Spinal cord (tissue), 10 donors: Measurements from ENCODE around the gene FAM240A. TPM values are rescaled to one million over a fixed set of nuclear protein-coding genes. Genes with fewer than 3 reads are reported as not detected.

Experiments used
- DNase-seq, 6 donors: peaks; one replicate each; pipeline versions ENCODE4 v3.0.0 to v3.0.0-alpha.2; 2013 to 2015; ENCODE audit warnings: low spot score in 6 of 6, low read depth in 4 of 6
- H3K27ac ChIP-seq: one replicate; pipeline ENCODE4 v1.5.1; 2013; ENCODE audit warnings: low read depth, low read length, control low read depth
- H3K27me3 ChIP-seq: one replicate; pipeline ENCODE4 v1.6.1; 2013; ENCODE audit warnings: low read length; ENCODE audit not compliant: control insufficient read depth, insufficient read depth
- H3K36me3 ChIP-seq: one replicate; pipeline ENCODE4 v1.6.1; 2013; ENCODE audit warnings: low read length; ENCODE audit not compliant: control insufficient read depth, insufficient read depth
- H3K4me1 ChIP-seq: one replicate; pipeline ENCODE4 v1.6.1; 2013; ENCODE audit warnings: low read length; ENCODE audit not compliant: control insufficient read depth, insufficient read depth
- H3K4me3 ChIP-seq: one replicate; pipeline ENCODE4 v1.5.1; 2013; ENCODE audit warnings: low read depth, low read length, control low read depth
- H3K9me3 ChIP-seq: one replicate; pipeline ENCODE4 v1.6.1; 2013; ENCODE audit warnings: low read length; ENCODE audit not compliant: control insufficient read depth, insufficient read depth
- WGBS: methylation state at CpG from one replicate; pipeline ENCODE4 v1.1.5; 2013; ENCODE audit warnings: missing lambda C conversion rate; ENCODE audit not compliant: insufficient coverage; 5-methylcytosine and 5-hydroxymethylcytosine counted together
- polyA plus RNA-seq, 2 donors: library from polyadenylated mRNA; unstranded; fragments of 120-200 nt; gene quantifications; one replicate each; pipeline ENCODE4 v1.2.1, GENCODE V29; 2013; ENCODE audit not compliant: insufficient read length in 2 of 2
- small RNA-seq: library from RNA; depleted of rRNA; stranded (forward); fragments of <200 nt; gene quantifications from one replicate; pipeline ENCODE3, GENCODE V24; 2014; ENCODE audit warnings: low replicate concordance
- total RNA-seq, 2 donors: library from RNA; depleted of rRNA in 1 of 2; stranded (reverse); fragments of 120-200 nt in 1 of 2; fragments of >200 nt in 1 of 2; gene quantifications; one replicate each; pipeline versions ENCODE4 v1.2.3 to v1.2.4, GENCODE V29; 2013 to 2014
- donor health status: healthy.

Gene FAM240A
- total and polyA plus RNA-seq, 4 donors: not detected

- Histone ChIP-seq H3K27me3 (no peaks in the 10 kb centered on the region), H3K9me3 (no peaks in the 10 kb centered on the region), H3K4me1 (peaks cover 5% of the 10 kb centered on the region), H3K4me3 (no peak overlapping the region), H3K36me3 (peaks cover under 1% of the 10 kb centered on the region), H3K27ac (no peak overlapping the region)
- DNase-seq: no peak
- 93% methylated on average over 20 of the region's 25 CpGs for WGBS
Observed at GRCh38 chr3:46671541-46672348, 59.4 kb downstream of the FAM240A start.

DNA sequence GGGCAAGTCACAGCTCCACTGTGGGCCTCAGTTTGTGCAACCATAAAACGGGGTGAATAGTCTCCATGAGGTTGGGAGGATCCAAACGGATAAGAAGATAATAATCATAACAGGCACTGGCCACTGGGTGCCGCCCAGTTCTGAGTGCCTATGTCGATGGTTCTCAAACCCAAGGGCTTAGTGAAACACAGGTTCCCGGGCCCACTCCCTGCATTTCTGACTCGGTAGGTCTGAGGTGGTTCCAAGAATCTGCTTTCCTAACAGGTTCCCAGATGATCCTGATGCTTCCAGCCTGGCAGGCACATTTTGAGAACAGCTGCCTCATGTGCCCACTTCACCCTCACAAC lies 60.0 kb downstream of the FAM240A start:
- no peak overlapping the region for H3K4me3 ChIP-seq
- no peaks in the 10 kb centered on the region for H3K27me3 ChIP-seq
- H3K27ac ChIP-seq: no peak overlapping the region
- no peaks in the 10 kb centered on the region for H3K9me3 ChIP-seq
- DNase-seq: no peak
- peaks cover 9% of the 10 kb centered on the region for H3K4me1 ChIP-seq
- WGBS: 88% methylated on average over 6 of the region's 6 CpGs
- peaks cover 3% of the 10 kb centered on the region for H3K36me3 ChIP-seq

DNA sequence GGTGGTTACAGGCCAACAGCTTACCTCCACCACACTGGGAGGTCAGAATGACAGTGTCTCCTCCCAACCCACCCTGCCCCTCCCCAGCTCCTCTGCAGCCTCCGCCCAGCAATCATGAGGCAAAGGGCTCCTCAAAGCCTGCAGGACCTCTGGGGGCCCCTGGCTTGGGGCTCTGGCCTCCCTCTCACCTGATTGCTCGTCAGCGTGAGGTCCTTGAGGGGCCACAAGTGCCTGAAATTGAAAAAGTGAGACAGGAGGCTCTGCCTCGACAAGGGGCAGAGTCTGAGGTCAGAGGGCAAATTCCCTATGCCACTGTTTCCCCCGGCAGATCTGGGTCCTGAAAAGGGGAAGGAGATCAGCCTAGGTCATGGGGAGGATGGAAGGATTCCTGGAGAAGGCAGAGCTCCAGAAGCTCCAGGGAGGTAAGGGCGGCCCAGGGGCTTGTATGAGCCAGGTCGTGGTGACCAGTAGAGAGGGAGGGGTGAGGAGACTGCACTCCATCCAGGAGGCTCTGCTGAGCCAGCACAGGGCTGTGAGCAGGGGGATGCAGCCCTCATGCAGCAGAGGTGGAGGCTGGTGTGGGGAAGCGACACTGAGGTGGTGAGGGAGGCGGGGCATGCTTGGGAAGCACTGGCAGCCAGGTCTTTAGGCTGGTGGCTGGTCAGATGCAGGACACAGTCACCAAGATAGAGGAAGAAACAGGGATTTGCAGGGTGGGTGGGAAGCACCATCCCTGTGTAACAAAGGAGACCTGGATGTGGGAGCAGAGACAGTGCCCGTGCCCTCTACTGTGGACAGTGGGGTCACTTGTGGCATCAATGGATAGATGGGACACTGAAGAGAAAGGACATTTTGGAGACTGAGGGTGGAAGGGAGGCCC lies 61.1 kb downstream of the FAM240A start:
- peaks cover 3% of the 10 kb centered on the region for H3K36me3 ChIP-seq
- no peaks in the 10 kb centered on the region for H3K9me3 ChIP-seq
- H3K27me3 ChIP-seq: no peaks in the 10 kb centered on the region
- WGBS: 61% methylated on average over 10 of the region's 10 CpGs
- H3K27ac ChIP-seq: no peak overlapping the region
- peaks cover 10% of the 10 kb centered on the region for H3K4me1 ChIP-seq
- no peak for DNase-seq
- H3K4me3 ChIP-seq: no peak overlapping the region

GRCh38 chr3:46674031-46674845 lies 61.9 kb downstream of the FAM240A start:
- Histone ChIP-seq H3K27ac (no peak overlapping the region), H3K4me3 (no peak overlapping the region), H3K4me1 (peaks cover 10% of the 10 kb centered on the region), H3K27me3 (no peaks in the 10 kb centered on the region), H3K9me3 (no peaks in the 10 kb centered on the region), H3K36me3 (peaks cover 3% of the 10 kb centered on the region)
- WGBS: 87% methylated on average over 11 of the region's 12 CpGs
- no peak for DNase-seq

GRCh38 chr3:46675426-46675825 lies 63.1 kb downstream of the FAM240A start:
- Histone ChIP-seq H3K36me3 (peaks cover 3% of the 10 kb centered on the region), H3K9me3 (no peaks in the 10 kb centered on the region), H3K27ac (no peak overlapping the region), H3K4me3 (no peak overlapping the region), H3K4me1 (peaks cover 10% of the 10 kb centered on the region), H3K27me3 (no peaks in the 10 kb centered on the region)
- 77% methylated on average over 4 of the region's 6 CpGs for WGBS
- no peak for DNase-seq

Small RNA genes within 50 kb of the gene (small RNA-seq; reads per million reads assigned to genes)
- gene RF00591: not detected

Other genes starting within 250 kb of the FAM240A start
- gene CCR5, start 241.6 kb upstream of the FAM240A start, total RNA-seq: under 1 TPM; 0.22 to 0.79 TPM
- under 1 TPM; 0.11 to 0.48 TPM for gene CCR5, start 241.6 kb upstream of the FAM240A start, polyA plus RNA-seq
- 1 to 10 TPM; 2.5 to 3.9 TPM for gene CCRL2, start 205.3 kb upstream of the FAM240A start, total RNA-seq
- gene CCRL2, start 205.3 kb upstream of the FAM240A start, polyA plus RNA-seq: 1 to 10 TPM in 1 of 2 donors, under 1 TPM in 1; 0.93 to 1.1 TPM
- 10 to 100 TPM in 1 of 2 donors, 1 to 10 TPM in 1; 1.4 to 62.3 TPM for gene LTF, start 147.6 kb upstream of the FAM240A start, total RNA-seq
- gene LTF, start 147.6 kb upstream of the FAM240A start, polyA plus RNA-seq: under 1 TPM; 0.47 to 0.49 TPM
- not detected for gene RTP3, start 114.5 kb upstream of the FAM240A start, total RNA-seq
- gene RTP3, start 114.5 kb upstream of the FAM240A start, polyA plus RNA-seq: not detected
- gene LRRC2, start 46.2 kb upstream of the FAM240A start, total RNA-seq: 1 to 10 TPM; 1.4 to 4.6 TPM
- gene LRRC2, start 46.2 kb upstream of the FAM240A start, polyA plus RNA-seq: 1 to 10 TPM; 2.5 to 3.3 TPM
- 1 to 10 TPM; 5.3 to 5.9 TPM for gene ALS2CL, start 81.2 kb downstream of the FAM240A start, total RNA-seq
- gene ALS2CL, start 81.2 kb downstream of the FAM240A start, polyA plus RNA-seq: 1 to 10 TPM; 5.8 to 8.3 TPM
- gene TMIE, start 88.9 kb downstream of the FAM240A start, total RNA-seq: 1 to 10 TPM; 1.5 to 1.8 TPM
- 1 to 10 TPM; 6.2 to 6.8 TPM for gene TMIE, start 88.9 kb downstream of the FAM240A start, polyA plus RNA-seq
- under 1 TPM in 1 of 2 donors, not detected in 1; 0.50 TPM for gene PRSS50, start 105.3 kb downstream of the FAM240A start, total RNA-seq
- gene PRSS50, start 105.3 kb downstream of the FAM240A start, polyA plus RNA-seq: under 1 TPM; 0.33 to 0.59 TPM